PC-9 (cell line): Measurements from ENCODE around the gene EIF5B.

Experiments used
- CTCF ChIP-seq: fragments of 200-600 bp; sonication (generic); conservative IDR thresholded peaks from 2 replicates; pipeline ENCODE4 v1.6.1; 2017; ENCODE audit warnings: mixed run types, antibody characterized with exemption, mild to moderate bottlenecking, moderate library complexity
- EZH2 ChIP-seq: fragments of 200-600 bp; sonication (generic); IDR thresholded peaks from 2 replicates; pipeline ENCODE4 v1.8.0; 2017; ENCODE audit warnings: antibody characterized with exemption, low read depth

- TF ChIP-seq EZH2 (no peak), CTCF (no peak)
These were observed 102.8 kb downstream of the EIF5B start for GRCh38 chr2:99439971-99440505.
